Measurements from ENCODE around the gene FARP1.

- no peak for TF ChIP-seq ETV6 (conservative IDR thresholded peaks at IDR 0.05 in 1 of 2, IDR thresholded peaks at IDR 0.05 in 1 of 2; ENCODE audit: borderline replicate concordance in 1 of 2, low read depth in 1 of 2)
- TF ChIP-seq SIN3A (IDR thresholded peaks at IDR 0.05; ENCODE audit: low read depth, low read length): no peak
- TF ChIP-seq JUND (IDR thresholded peaks at IDR 0.05; ENCODE audit: low read depth, low read length): no peak
- no peak for TF ChIP-seq EZH2 (IDR thresholded peaks at IDR 0.05; ENCODE audit: borderline replicate concordance, control insufficient read depth, low read depth, low read length)
Measured at GRCh38 chr13:98351636-98352035, 208.7 kb downstream of the FARP1 start.
